Measurements from ENCODE around the gene EFCAB8.

DNA sequence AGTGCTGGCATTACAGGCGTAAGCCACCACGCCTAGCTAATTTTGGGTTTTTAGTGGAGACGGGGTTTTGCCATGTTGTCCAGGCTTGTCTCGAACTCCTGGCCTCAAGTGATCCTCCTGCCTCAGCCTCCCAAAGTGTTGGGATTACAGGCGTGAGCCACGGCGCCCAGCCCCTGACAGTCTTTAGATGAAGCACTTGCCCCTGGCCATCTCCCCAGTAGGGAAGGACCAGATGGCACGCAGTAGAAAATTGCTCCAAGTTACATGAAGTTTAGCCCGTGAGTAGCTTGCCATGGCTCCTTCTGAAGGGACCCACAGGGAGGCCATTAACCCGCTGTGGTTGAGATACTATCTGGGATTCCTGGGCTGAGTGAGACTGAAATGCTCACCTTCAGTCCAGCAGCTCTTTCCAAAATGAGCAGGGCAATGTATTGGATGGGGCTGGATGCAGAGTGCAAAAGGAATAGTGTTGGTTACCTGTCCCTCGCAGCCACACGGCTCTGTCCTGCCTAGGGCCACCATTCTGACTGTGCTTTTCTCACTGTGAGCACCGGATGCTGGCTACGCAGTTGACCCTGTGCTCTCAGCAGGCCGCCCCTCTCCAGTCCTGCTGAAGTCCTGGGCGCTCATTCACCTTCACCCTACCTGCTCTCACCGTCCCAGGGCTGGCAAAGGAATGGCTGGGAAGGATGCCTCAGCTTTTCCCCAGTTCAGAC is 66.9 kb downstream of the EFCAB8 start:
- TF ChIP-seq, protein P1, sequence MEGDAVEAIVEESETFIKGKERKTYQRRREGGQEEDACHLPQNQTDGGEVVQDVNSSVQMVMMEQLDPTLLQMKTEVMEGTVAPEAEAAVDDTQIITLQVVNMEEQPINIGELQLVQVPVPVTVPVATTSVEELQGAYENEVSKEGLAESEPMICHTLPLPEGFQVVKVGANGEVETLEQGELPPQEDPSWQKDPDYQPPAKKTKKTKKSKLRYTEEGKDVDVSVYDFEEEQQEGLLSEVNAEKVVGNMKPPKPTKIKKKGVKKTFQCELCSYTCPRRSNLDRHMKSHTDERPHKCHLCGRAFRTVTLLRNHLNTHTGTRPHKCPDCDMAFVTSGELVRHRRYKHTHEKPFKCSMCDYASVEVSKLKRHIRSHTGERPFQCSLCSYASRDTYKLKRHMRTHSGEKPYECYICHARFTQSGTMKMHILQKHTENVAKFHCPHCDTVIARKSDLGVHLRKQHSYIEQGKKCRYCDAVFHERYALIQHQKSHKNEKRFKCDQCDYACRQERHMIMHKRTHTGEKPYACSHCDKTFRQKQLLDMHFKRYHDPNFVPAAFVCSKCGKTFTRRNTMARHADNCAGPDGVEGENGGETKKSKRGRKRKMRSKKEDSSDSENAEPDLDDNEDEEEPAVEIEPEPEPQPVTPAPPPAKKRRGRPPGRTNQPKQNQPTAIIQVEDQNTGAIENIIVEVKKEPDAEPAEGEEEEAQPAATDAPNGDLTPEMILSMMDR (IDR thresholded peaks at IDR 0.05), result no peak
- no peak for TF ChIP-seq POLR2A (IDR thresholded peaks at IDR 0.05)

Data from uterus (tissue), 2 donors.